Activated CD4-positive, alpha-beta T cell treated with anti-CD3 and anti-CD28 coated beads for 36 hours (primary cell): ENCODE data around the gene EBF3. TPM values are rescaled to one million over a fixed set of nuclear protein-coding genes. Genes with fewer than 3 reads are reported as not detected.

Source experiments
- ATAC-seq: fragments of 200-7000 bp; cut with Tn5 transposase; one replicate; pipeline ENCODE4 v1.10.0; 2021; ENCODE audit warnings: mild to moderate bottlenecking, moderate library complexity
- CTCF ChIA-PET: fragments of 350-600 bp; sonication (Branson Sonifier 250); formaldehyde crosslinking; loops from one replicate; lab custom pipeline; 2021; ENCODE audit warnings: antibody characterized with exemption; lab: Charles Lee
- POLR2A ChIA-PET: fragments of 350-600 bp; sonication (Branson Sonifier 250); formaldehyde crosslinking; loops from one replicate; lab custom pipeline; 2021; ENCODE audit warnings: antibody characterized with exemption, inconsistent platforms; lab: Charles Lee
- DNase-seq: peaks from one replicate; pipeline ENCODE4 v3.0.0-alpha.2; 2020
- H3K27ac Mint-ChIP-seq: one replicate; pipeline ENCODE4 v1.8.0; 2021; ENCODE audit warnings: mixed read lengths
- H3K27me3 Mint-ChIP-seq: one replicate; pipeline ENCODE4 v1.8.0; 2021; ENCODE audit warnings: mixed read lengths
- H3K36me3 Mint-ChIP-seq: one replicate; pipeline ENCODE4 v1.8.0; 2021; ENCODE audit warnings: low read depth, mixed read lengths
- H3K4me1 Mint-ChIP-seq: one replicate; pipeline ENCODE4 v1.8.0; 2021; ENCODE audit warnings: mixed read lengths
- H3K4me3 Mint-ChIP-seq: one replicate; pipeline ENCODE4 v1.8.0; 2021; ENCODE audit warnings: mild to moderate bottlenecking, moderate library complexity, mixed read lengths
- H3K9me3 Mint-ChIP-seq: one replicate; pipeline ENCODE4 v1.8.0; 2021; ENCODE audit warnings: low read depth, mixed read lengths
- intact Hi-C, 2 experiments: fragments of 100-400 bp; cut with DNase I in 1 of 2; cut with micrococcal nuclease in 1 of 2; formaldehyde crosslinking; loops; one replicate each; pipeline versions ENCODE4 v1.14.2 to v1.15.1; 2022 to 2024; cut with DNase I, micrococcal nuclease
- total RNA-seq, 2 experiments: library from RNA; stranded (reverse); gene quantifications; one replicate each; pipeline ENCODE4 v1.2.3, GENCODE V29; 2021

The EBF3 gene
- total RNA-seq, 2 experiments from 2014 or later: not detected

GRCh38 chr10:129950676-129951075 is 13.4 kb downstream of the EBF3 start:
- DNase-seq (no peak), ATAC-seq (no peak)
- no peaks in the 10 kb centered on the region for H3K4me1 Mint-ChIP-seq
- intact Hi-C loops: loop anchor here in 1 of 2 experiments (5.0 kb wide), 1 partner anchor 53 kb away; no protein-coding TSS in a partner anchor
- ChIA-PET CTCF (no interaction called here), POLR2A (no interaction called here)
- no peak overlapping the region for H3K4me3 Mint-ChIP-seq
- H3K27me3 Mint-ChIP-seq: peaks cover 22% of the 10 kb centered on the region
- no peak overlapping the region for H3K27ac Mint-ChIP-seq
- H3K9me3 Mint-ChIP-seq: no peaks in the 10 kb centered on the region
- no peaks in the 10 kb centered on the region for H3K36me3 Mint-ChIP-seq

DNA sequence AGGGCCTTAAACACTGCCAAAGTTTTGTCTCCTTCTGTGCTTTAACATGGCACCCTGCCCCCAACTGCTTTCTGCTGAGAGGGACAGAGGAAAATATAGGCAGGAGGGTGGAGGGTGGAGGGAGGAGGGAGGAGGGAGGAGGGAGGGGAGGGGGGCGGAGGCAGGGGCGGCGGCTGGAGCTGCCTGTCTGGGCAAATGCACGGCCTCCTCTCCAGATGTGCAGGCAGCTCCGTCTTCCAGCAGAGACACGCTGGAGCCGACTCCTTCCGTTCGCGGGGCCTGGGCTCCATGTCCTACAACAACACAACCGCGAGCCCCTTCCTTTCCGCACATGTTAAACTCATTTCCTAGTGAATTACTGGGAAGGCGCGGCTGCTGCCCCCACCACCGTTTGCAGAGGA is 14.2 kb downstream of the EBF3 start:
- ATAC-seq: no peak
- POLR2A ChIA-PET: no interaction called here

DNA sequence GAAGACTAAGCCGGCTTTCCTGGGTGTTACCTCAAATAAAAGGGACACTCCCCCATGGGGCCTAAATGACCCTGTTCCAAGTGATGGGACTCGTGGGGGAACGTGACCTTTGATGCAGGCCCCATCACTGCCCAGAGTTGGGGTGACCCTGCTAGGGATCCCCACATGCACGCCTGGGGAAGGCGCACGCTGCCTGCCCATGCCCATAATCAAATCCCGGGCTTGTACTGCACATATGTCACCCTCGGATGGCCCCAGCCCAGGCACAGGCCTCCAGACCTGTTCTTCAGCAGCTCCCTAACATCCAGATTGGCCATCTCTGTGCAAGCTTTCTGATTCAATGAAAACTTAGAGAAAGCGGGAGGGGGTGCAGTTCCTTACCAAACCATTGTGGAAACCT is 14.7 kb downstream of the EBF3 start:
- DNase-seq: no peak
- intact Hi-C loops: no loop called here
- H3K27ac Mint-ChIP-seq: no peak overlapping the region
- POLR2A ChIA-PET: no interaction called here
- H3K27me3 Mint-ChIP-seq: peaks cover 14% of the 10 kb centered on the region
- no peaks in the 10 kb centered on the region for H3K36me3 Mint-ChIP-seq
- no peak for ATAC-seq
- no peaks in the 10 kb centered on the region for H3K4me1 Mint-ChIP-seq
- no peak overlapping the region for H3K4me3 Mint-ChIP-seq
- CTCF ChIA-PET: no interaction called here
- H3K9me3 Mint-ChIP-seq: no peaks in the 10 kb centered on the region

More for the DNA sequence above, 14.2 kb downstream of the EBF3 start:
- Mint-ChIP-seq H3K4me1 (no peaks in the 10 kb centered on the region), H3K9me3 (no peaks in the 10 kb centered on the region), H3K27ac (no peak overlapping the region), H3K27me3 (peaks cover 19% of the 10 kb centered on the region), H3K36me3 (no peaks in the 10 kb centered on the region), H3K4me3 (no peak overlapping the region)
- intact Hi-C loops: loop anchor here in 1 of 2 experiments (5.0 kb wide), 1 partner anchor 53 kb away; no protein-coding TSS in a partner anchor
- DNase-seq: no peak
- CTCF ChIA-PET: no interaction called here

- Mint-ChIP-seq H3K36me3 (no peaks in the 10 kb centered on the region), H3K27me3 (peaks cover 8% of the 10 kb centered on the region), H3K4me3 (no peak overlapping the region), H3K4me1 (no peaks in the 10 kb centered on the region), H3K27ac (no peak overlapping the region), H3K9me3 (no peaks in the 10 kb centered on the region)
- ATAC-seq (no peak), DNase-seq (no peak)
- intact Hi-C loops: no loop called here
- POLR2A ChIA-PET: no interaction called here
- CTCF ChIA-PET: no interaction called here
These were observed 17.2 kb downstream of the EBF3 start for GRCh38 chr10:129946859-129947258.

DNA sequence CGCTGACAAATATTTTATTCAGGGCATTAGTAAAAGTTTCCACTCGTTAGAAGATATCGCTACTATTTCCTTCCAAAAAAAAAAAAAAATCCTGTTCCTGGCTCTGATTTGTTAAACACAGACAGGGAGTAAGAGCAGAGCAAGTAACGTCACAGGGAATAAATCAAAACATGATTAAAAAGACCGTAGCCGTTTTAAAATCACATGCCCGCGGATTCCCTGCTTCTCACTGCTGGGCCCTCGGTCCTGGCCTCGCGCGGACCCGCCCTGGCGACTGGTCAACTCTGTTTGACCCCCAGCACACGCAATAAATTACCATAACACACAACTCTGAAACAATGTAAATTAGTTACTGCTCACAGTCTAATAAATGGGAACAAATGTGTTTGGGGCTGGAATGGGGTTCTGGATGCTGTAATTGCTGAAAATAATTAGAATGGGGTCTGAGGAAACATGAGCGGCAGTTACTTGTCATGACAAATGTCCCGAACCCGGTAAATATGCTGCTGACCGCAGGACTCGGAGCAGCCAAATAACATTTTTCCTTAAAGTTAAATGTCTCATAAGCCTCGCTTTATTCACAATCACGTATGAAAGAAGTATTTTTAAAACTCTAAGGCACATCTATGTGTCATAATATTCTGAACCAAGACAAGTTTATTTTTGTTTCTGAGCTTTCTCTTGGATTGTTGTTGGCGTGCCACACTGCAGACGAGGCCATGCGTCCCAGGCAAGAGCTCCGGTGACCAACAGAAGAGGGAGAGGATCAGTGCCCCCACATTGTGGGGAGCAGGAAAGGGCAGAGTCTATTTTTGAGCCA is 17.9 kb downstream of the EBF3 start:
- ChIA-PET POLR2A (no interaction called here), CTCF (no interaction called here)
- H3K27ac Mint-ChIP-seq: no peak overlapping the region
- H3K4me1 Mint-ChIP-seq: no peaks in the 10 kb centered on the region
- intact Hi-C loops: no loop called here
- no peak overlapping the region for H3K4me3 Mint-ChIP-seq
- ATAC-seq (no peak), DNase-seq (no peak)
- no peaks in the 10 kb centered on the region for H3K36me3 Mint-ChIP-seq
- no peaks in the 10 kb centered on the region for H3K9me3 Mint-ChIP-seq
- peaks cover 8% of the 10 kb centered on the region for H3K27me3 Mint-ChIP-seq

GRCh38 chr10:129945526-129945925 is 18.5 kb downstream of the EBF3 start:
- Mint-ChIP-seq H3K4me1 (no peaks in the 10 kb centered on the region), H3K27ac (no peak overlapping the region), H3K4me3 (no peak overlapping the region), H3K9me3 (no peaks in the 10 kb centered on the region), H3K27me3 (peaks cover 8% of the 10 kb centered on the region), H3K36me3 (no peaks in the 10 kb centered on the region)
- POLR2A ChIA-PET: no interaction called here
- ATAC-seq (no peak), DNase-seq (no peak)
- intact Hi-C loops: no loop called here
- CTCF ChIA-PET: no interaction called here

DNA sequence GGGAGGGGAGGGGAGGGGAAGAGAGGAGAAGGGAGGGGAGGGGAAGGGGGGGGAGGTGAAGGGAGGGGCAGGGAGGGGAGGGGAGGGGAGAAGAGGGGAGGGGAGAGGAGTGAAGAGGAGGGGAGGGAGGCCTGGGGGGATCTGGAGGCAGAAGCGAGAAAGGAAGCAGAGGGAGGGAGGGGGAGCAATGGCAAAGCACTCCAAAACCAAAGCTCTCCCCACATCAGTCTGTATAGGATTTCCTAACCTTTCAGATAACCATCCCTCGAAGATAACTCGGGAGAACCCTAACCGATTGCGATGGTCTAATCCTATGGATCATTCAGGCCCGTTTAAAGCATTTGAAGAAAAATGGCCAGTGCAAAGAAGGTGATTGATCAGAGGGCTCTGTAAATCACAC is 19.0 kb downstream of the EBF3 start:
- ChIA-PET CTCF (no interaction called here), POLR2A (no interaction called here)
- H3K9me3 Mint-ChIP-seq: no peaks in the 10 kb centered on the region

GRCh38 chr10:129944456-129944855 is 19.6 kb downstream of the EBF3 start:
- no peak overlapping the region for H3K27ac Mint-ChIP-seq
- no peaks in the 10 kb centered on the region for H3K36me3 Mint-ChIP-seq
- no peak for ATAC-seq
- no peaks in the 10 kb centered on the region for H3K4me1 Mint-ChIP-seq
- CTCF ChIA-PET: no interaction called here
- POLR2A ChIA-PET: no interaction called here
- intact Hi-C loops: no loop called here
- H3K27me3 Mint-ChIP-seq: peaks cover 5% of the 10 kb centered on the region
- H3K4me3 Mint-ChIP-seq: no peak overlapping the region
- H3K9me3 Mint-ChIP-seq: no peaks in the 10 kb centered on the region
- DNase-seq: no peak

More for the DNA sequence above, 19.0 kb downstream of the EBF3 start:
- Mint-ChIP-seq H3K4me1 (no peaks in the 10 kb centered on the region), H3K27ac (no peak overlapping the region), H3K27me3 (peaks cover 5% of the 10 kb centered on the region), H3K36me3 (no peaks in the 10 kb centered on the region), H3K4me3 (no peak overlapping the region)
- ATAC-seq (no peak), DNase-seq (no peak)
- intact Hi-C loops: no loop called here

GRCh38 chr10:129942936-129943715 is 20.9 kb downstream of the EBF3 start:
- H3K36me3 Mint-ChIP-seq: no peaks in the 10 kb centered on the region
- DNase-seq (no peak), ATAC-seq (no peak)
- no peaks in the 10 kb centered on the region for H3K9me3 Mint-ChIP-seq
- ChIA-PET CTCF (no interaction called here), POLR2A (no interaction called here)
- no peak overlapping the region for H3K4me3 Mint-ChIP-seq
- H3K27ac Mint-ChIP-seq: no peak overlapping the region
- peaks cover 3% of the 10 kb centered on the region for H3K27me3 Mint-ChIP-seq
- intact Hi-C loops: no loop called here
- H3K4me1 Mint-ChIP-seq: no peaks in the 10 kb centered on the region

DNA sequence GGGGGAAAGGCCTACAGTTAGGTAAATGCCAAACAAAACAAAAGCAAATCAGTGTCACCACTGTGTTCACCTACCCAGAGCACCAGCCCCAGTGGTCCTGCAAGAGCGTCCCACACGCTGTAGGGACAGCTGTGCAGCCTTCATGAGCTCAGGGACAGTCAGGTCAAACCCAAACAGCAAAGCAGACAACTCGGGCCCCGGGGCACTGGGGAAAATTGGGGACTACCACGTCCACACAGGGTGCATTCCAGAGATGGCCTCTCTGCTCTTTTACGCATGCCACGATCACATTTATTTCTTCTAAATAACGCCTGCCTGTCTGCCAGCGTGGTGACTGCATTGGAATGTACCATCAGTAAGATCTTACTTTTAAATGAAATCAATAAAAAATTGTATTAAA is 21.7 kb downstream of the EBF3 start:
- ChIA-PET CTCF (no interaction called here), POLR2A (no interaction called here)
- DNase-seq: no peak
- Mint-ChIP-seq H3K27me3 (peaks cover 3% of the 10 kb centered on the region), H3K4me3 (no peak overlapping the region), H3K4me1 (no peaks in the 10 kb centered on the region), H3K27ac (no peak overlapping the region), H3K36me3 (no peaks in the 10 kb centered on the region), H3K9me3 (no peaks in the 10 kb centered on the region)
- intact Hi-C loops: no loop called here
- ATAC-seq: no peak

DNA sequence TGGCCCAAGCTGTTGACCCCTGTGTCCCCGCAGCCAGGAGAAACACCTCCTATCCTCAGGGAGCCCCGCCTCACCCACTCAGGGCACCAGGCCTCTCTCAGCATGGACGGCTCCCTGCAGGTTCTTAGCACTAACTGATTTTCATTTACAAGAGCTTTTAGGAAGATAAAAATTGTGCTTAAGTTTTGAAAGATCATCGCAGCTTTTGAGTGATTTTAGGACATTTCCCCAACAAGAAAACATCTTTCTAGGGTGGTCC is 22.1 kb downstream of the EBF3 start:
- H3K36me3 Mint-ChIP-seq: no peaks in the 10 kb centered on the region
- intact Hi-C loops: no loop called here
- DNase-seq (no peak), ATAC-seq (no peak)
- ChIA-PET CTCF (no interaction called here), POLR2A (no interaction called here)
- H3K27ac Mint-ChIP-seq: no peak overlapping the region
- H3K27me3 Mint-ChIP-seq: peaks cover 3% of the 10 kb centered on the region
- no peak overlapping the region for H3K4me3 Mint-ChIP-seq
- no peaks in the 10 kb centered on the region for H3K4me1 Mint-ChIP-seq
- H3K9me3 Mint-ChIP-seq: no peaks in the 10 kb centered on the region
